ENCODE measurements around the gene GPAT2. TPM values are rescaled to one million over a fixed set of nuclear protein-coding genes. Genes with fewer than 3 reads are reported as not detected.
"Not testable (repeated sequence)": the region's sequence is repeated elsewhere in the genome, so short reads cannot be mapped to it uniquely, and the experiment has no call there.

Gene GPAT2
- total RNA-seq, 1 experiment from 2014 or later: not detected

DNA sequence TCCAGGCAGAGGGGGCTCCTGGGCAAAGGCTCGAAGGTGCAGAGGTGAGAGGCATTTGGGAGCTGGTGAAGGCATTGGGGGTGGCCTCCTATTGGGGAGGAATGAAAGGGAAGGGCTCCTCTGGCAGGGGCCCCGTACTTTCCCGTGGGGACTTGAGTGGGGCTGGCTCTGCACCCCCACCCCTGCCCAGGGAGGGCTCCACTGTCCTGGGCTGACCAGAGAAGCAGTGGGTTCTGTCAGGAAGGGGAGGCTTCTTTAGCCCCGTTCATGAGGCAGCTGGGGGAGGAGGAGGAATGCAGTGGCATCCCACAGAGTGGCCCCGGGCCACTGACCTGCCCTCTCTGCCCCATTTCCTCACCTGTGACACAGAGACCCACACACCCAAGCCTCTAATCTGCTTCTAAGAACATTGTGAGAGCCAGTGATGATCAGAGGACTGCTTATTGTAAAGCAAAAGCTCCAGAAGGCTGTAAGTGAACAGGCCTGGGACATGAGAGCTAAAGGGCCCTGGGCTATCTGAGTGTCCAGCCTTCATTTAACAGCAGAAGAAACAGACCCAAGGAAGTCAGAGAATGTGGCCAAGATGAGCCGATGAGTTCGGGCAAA is 38.6 kb upstream of the GPAT2 start:
- H3K4me2 ChIP-seq (ENCODE audit: low read depth, low read length, poor library complexity, severe bottlenecking): no peak overlapping the region
- no peak overlapping the region for H3K9ac ChIP-seq (ENCODE audit: low read length)
- H3K9me3 ChIP-seq (ENCODE audit: low read length): no peaks in the 10 kb centered on the region
- no peak overlapping the region for H2AFZ ChIP-seq (ENCODE audit: low read length)
- H3K4me3 ChIP-seq (ENCODE audit: low read length): no peak overlapping the region
- no peak overlapping the region for H3K27ac ChIP-seq (ENCODE audit: low read length)
- H3K27me3 ChIP-seq (ENCODE audit: low read length): no peaks in the 10 kb centered on the region
- H4K20me1 ChIP-seq (ENCODE audit: insufficient read depth, low read depth, low read length): no peaks in the 10 kb centered on the region
- DNase-seq: no peak
- H3K4me1 ChIP-seq (ENCODE audit: low read length): no peaks in the 10 kb centered on the region
- no peaks in the 10 kb centered on the region for H3K9me2 ChIP-seq (replicated peaks; ENCODE audit: insufficient read depth, low read length)
- H3K79me2 ChIP-seq (ENCODE audit: low read length): no peaks in the 10 kb centered on the region
- H3K36me3 ChIP-seq (ENCODE audit: insufficient read depth, low read length): no peaks in the 10 kb centered on the region

DNA sequence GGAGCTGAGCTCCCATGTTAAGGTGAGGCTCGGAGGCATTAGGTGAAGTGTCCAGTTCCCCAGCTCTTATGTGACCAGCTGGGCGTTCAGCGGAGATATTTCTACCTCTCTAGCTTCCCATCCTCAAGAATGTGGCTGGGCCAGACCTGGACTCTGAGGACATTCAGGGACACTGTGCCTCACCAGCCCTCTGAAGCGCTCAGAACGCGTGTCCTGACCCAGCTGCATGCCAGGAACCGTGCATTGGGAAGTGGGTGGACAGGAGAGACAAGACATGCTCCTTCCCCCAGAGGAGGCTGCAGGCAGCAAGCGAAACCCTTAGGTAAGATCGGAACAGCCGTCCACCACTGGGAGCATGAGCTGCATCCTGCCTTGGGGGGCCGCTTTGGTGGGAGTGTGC is 38.0 kb upstream of the GPAT2 start:
- no peaks in the 10 kb centered on the region for H3K9me2 ChIP-seq (replicated peaks; ENCODE audit: insufficient read depth, low read length)
- H3K4me1 ChIP-seq (ENCODE audit: low read length): no peaks in the 10 kb centered on the region
- no peak for DNase-seq
- no peak overlapping the region for H2AFZ ChIP-seq (ENCODE audit: low read length)
- H3K4me3 ChIP-seq (ENCODE audit: low read length): no peak overlapping the region
- no peaks in the 10 kb centered on the region for H4K20me1 ChIP-seq (ENCODE audit: insufficient read depth, low read depth, low read length)
- H3K4me2 ChIP-seq (ENCODE audit: low read depth, low read length, poor library complexity, severe bottlenecking): no peak overlapping the region
- H3K27ac ChIP-seq (ENCODE audit: low read length): no peak overlapping the region
- H3K79me2 ChIP-seq (ENCODE audit: low read length): no peaks in the 10 kb centered on the region
- no peaks in the 10 kb centered on the region for H3K27me3 ChIP-seq (ENCODE audit: low read length)
- H3K36me3 ChIP-seq (ENCODE audit: insufficient read depth, low read length): no peaks in the 10 kb centered on the region
- no peaks in the 10 kb centered on the region for H3K9me3 ChIP-seq (ENCODE audit: low read length)
- H3K9ac ChIP-seq (ENCODE audit: low read length): no peak overlapping the region

DNA sequence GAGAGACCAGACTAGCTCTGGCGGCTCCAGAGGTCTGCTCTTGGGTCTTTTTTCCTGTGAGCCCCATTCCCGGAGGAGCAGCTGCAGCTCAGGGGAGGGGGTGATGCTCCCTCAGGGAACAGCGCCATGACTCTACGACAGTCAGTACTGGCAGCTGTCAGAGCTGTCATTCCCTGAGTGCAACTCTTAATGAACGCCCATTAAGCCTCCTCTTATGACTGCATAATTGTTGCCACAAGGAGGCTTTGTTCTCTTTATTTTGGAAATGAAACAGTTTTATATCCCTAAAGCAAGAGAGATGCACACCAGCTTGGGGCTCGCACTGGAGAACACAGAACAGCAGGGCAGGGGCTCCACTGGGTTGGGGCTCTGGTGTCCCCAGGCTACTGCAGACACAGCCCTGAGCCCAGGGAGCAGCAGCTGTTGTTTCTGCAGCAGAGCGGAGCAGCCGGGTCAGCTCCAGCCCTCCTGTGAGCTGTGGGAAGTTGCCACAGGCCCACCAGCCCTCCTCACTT is 37.3 kb upstream of the GPAT2 start:
- H3K36me3 ChIP-seq (ENCODE audit: insufficient read depth, low read length); H3K9me2 ChIP-seq (replicated peaks; ENCODE audit: insufficient read depth, low read length); H3K9me3 ChIP-seq (ENCODE audit: low read length); H3K27me3 ChIP-seq (ENCODE audit: low read length); H3K4me2 ChIP-seq (ENCODE audit: low read depth, low read length, poor library complexity, severe bottlenecking); H3K4me3 ChIP-seq (ENCODE audit: low read length); H3K79me2 ChIP-seq (ENCODE audit: low read length); H3K9ac ChIP-seq (ENCODE audit: low read length); H2AFZ ChIP-seq (ENCODE audit: low read length); H4K20me1 ChIP-seq (ENCODE audit: insufficient read depth, low read depth, low read length); DNase-seq; H3K4me1 ChIP-seq (ENCODE audit: low read length); H3K27ac ChIP-seq (ENCODE audit: low read length): not testable (repeated sequence)

DNA sequence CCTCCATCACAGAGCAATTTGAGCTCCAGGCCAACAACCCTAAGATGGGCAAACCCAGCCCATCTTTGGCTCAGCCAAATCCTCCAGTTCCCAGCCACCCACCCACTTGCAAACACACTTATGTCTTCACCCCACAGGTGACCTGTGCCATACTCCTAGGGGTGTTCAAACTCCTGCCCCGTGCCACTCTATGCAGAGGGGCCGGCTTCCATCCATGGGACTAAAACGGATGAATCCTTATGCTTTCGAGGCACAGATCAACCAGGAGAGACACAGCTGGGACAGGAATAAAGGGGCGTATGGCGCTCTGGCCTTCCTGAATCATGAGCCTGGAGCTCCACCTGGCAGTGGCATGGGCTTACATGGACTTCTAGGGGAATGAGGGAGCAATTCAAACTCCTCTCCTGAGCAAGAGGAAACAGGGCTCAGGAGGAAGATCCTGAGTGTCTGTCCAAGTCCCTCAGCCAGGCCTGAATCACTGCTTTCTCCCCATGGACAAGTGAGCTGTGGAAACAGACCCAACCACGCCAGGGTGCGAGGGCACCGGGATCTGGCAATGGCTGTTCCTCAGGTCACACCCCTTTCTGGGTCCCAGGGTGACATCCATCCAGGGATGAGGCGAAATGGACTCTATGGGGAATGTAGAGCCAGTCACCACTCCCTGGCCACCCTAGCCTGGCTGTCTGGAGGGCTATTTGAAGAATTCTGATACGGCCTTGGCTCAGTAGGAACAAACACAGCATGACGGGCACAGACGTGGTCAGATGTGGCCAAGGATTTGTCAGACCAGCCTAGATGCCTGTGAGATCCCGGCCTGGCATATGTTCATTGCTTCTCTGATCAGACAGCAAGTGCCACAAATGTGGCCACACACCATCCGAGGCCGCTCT is 36.6 kb upstream of the GPAT2 start:
- not testable (repeated sequence) for H3K9me3 ChIP-seq (ENCODE audit: low read length); H3K4me1 ChIP-seq (ENCODE audit: low read length); H2AFZ ChIP-seq (ENCODE audit: low read length); DNase-seq; H3K9me2 ChIP-seq (replicated peaks; ENCODE audit: insufficient read depth, low read length); H3K9ac ChIP-seq (ENCODE audit: low read length); H3K36me3 ChIP-seq (ENCODE audit: insufficient read depth, low read length); H3K27me3 ChIP-seq (ENCODE audit: low read length); H3K79me2 ChIP-seq (ENCODE audit: low read length); H4K20me1 ChIP-seq (ENCODE audit: insufficient read depth, low read depth, low read length); H3K4me3 ChIP-seq (ENCODE audit: low read length); H3K4me2 ChIP-seq (ENCODE audit: low read depth, low read length, poor library complexity, severe bottlenecking); H3K27ac ChIP-seq (ENCODE audit: low read length)

DNA sequence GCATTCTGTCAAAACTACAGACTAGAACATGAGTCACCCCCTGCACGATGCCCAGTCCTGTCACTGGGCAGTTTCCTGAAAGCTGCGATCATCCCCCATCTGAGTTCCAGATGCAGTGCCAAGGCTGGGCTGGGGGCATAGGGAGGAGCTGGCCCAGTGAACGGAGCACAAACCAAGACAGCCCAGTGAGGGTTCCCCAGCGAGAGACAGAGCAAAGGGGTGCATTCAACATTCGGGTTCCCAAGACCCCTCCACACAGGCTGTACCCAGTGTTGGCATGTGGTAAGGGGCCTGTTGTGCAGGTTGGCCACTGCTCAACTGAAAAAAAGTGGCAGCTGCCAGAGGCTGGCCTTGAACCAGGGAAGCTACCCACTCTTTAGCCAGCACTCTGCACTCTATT is 35.6 kb upstream of the GPAT2 start:
- H3K27ac ChIP-seq (ENCODE audit: low read length); H3K79me2 ChIP-seq (ENCODE audit: low read length); H3K9ac ChIP-seq (ENCODE audit: low read length); H4K20me1 ChIP-seq (ENCODE audit: insufficient read depth, low read depth, low read length); DNase-seq; H3K27me3 ChIP-seq (ENCODE audit: low read length); H3K4me3 ChIP-seq (ENCODE audit: low read length); H3K9me3 ChIP-seq (ENCODE audit: low read length); H3K4me1 ChIP-seq (ENCODE audit: low read length); H3K4me2 ChIP-seq (ENCODE audit: low read depth, low read length, poor library complexity, severe bottlenecking); H2AFZ ChIP-seq (ENCODE audit: low read length); H3K9me2 ChIP-seq (replicated peaks; ENCODE audit: insufficient read depth, low read length); H3K36me3 ChIP-seq (ENCODE audit: insufficient read depth, low read length): not testable (repeated sequence)

DNA sequence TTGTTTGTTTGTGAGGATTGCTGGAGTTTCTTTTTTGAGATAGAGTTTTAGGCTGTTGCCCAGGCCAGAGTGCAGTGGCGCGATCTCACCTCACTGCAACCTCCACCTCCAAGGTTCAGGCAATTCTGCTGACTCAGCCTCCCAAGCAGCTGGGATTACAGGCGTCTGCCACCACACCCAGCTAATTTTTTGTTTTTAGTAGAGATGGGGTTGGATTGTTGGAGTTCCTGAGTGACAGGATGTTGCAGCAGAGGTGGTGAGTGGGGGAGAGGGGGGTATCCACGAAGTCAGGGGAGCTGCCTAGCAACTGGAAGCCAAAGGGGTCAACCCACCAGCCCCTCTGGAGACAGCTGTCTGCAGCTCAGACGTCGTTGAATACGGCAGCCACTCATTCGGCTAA is 35.2 kb upstream of the GPAT2 start:
- H3K4me2 ChIP-seq (ENCODE audit: low read depth, low read length, poor library complexity, severe bottlenecking); H3K36me3 ChIP-seq (ENCODE audit: insufficient read depth, low read length); H3K9me3 ChIP-seq (ENCODE audit: low read length); H3K4me1 ChIP-seq (ENCODE audit: low read length); H3K9ac ChIP-seq (ENCODE audit: low read length); DNase-seq; H2AFZ ChIP-seq (ENCODE audit: low read length); H3K4me3 ChIP-seq (ENCODE audit: low read length); H3K27ac ChIP-seq (ENCODE audit: low read length); H4K20me1 ChIP-seq (ENCODE audit: insufficient read depth, low read depth, low read length); H3K79me2 ChIP-seq (ENCODE audit: low read length); H3K27me3 ChIP-seq (ENCODE audit: low read length); H3K9me2 ChIP-seq (replicated peaks; ENCODE audit: insufficient read depth, low read length): not testable (repeated sequence)

DNA sequence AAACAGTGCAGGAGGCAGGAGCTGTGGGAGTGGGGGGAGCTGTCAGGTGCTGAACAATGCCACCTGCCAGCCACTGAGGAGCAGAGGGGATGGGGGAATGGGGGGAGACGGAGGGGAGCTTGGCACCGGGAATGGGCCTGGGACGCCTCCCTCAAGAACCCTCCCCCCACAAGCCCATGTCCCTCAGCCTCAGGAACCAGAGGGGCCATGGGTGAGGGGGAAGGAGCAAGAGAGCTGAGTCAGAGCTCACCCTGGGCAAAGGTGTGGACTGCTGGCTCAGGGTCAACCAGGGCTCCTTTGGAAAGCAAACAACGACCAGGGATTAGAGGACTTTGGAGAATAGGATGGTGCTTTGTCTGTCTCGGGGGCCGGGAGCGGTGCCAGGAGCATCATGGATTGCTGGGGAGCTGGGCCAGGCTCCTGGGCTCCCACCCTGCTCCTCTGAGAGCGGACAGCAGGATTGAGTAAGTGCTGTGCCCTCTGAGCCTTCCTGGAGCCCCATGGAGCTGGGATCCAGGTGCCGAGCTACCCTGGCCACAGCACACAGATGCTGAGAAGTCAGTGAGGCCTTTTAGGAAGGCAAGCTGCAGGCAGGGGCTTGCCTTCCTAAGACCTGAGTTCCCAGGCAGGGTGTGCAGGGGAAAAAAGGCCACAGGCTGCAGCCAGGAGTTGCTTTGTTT is 33.3 kb upstream of the GPAT2 start:
- H3K36me3 ChIP-seq (ENCODE audit: insufficient read depth, low read length); H3K4me1 ChIP-seq (ENCODE audit: low read length); H2AFZ ChIP-seq (ENCODE audit: low read length); H3K4me2 ChIP-seq (ENCODE audit: low read depth, low read length, poor library complexity, severe bottlenecking); H3K9me3 ChIP-seq (ENCODE audit: low read length); H3K27me3 ChIP-seq (ENCODE audit: low read length); H4K20me1 ChIP-seq (ENCODE audit: insufficient read depth, low read depth, low read length); H3K79me2 ChIP-seq (ENCODE audit: low read length); H3K4me3 ChIP-seq (ENCODE audit: low read length); H3K9me2 ChIP-seq (replicated peaks; ENCODE audit: insufficient read depth, low read length); DNase-seq; H3K27ac ChIP-seq (ENCODE audit: low read length); H3K9ac ChIP-seq (ENCODE audit: low read length): not testable (repeated sequence)

DNA sequence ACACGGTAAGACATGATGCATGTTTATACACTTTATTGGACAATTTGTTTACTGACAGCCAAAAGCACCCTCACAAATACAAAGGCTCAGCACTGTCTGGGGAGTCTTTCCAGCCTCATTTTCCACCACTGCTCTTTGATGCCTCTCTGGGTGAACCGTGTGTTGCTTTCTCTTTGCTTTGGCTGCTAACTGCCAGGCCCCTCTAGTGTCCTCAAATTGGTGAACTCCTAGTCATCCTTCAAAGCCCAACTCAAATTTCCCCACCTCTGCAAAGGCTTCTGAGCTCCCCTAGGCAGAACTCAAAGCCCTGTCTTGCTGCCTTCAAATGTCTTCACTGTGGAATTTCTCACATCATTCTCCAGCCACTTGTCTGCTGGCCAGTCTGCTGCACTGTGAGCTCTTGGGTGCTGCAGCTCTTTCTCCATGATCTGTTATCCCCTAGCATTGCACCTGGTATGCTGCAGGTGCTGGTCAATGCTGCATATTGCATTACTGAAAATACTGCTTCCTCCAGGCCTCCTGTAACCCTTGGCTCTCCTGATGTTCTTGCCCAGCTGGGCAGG is 32.5 kb upstream of the GPAT2 start:
- not testable (repeated sequence) for H3K36me3 ChIP-seq (ENCODE audit: insufficient read depth, low read length); DNase-seq; H3K79me2 ChIP-seq (ENCODE audit: low read length); H3K9ac ChIP-seq (ENCODE audit: low read length); H3K4me3 ChIP-seq (ENCODE audit: low read length); H3K27ac ChIP-seq (ENCODE audit: low read length); H3K9me2 ChIP-seq (replicated peaks; ENCODE audit: insufficient read depth, low read length); H2AFZ ChIP-seq (ENCODE audit: low read length); H3K9me3 ChIP-seq (ENCODE audit: low read length); H4K20me1 ChIP-seq (ENCODE audit: insufficient read depth, low read depth, low read length); H3K27me3 ChIP-seq (ENCODE audit: low read length); H3K4me1 ChIP-seq (ENCODE audit: low read length); H3K4me2 ChIP-seq (ENCODE audit: low read depth, low read length, poor library complexity, severe bottlenecking)

Measured in Karpas-422 (cell line).